ENCODE data around the gene STPG3. TPM values are rescaled to one million over a fixed set of nuclear protein-coding genes. Genes with fewer than 3 reads are reported as not detected.
"Not testable (repeated sequence)": the region's sequence is repeated elsewhere in the genome, so short reads cannot be mapped to it uniquely, and the experiment has no call there.

Gene STPG3
- total and polyA plus RNA-seq, 9 of the 15 experiments (the other 6 are each of a cell fraction or from before 2014, with no cell fraction given): not detected

- peak; percentile 37; the same call in 1 of the 2 replicates for TF ChIP-seq REST (IDR thresholded peaks at IDR 0.05; ENCODE audit: borderline replicate concordance)
- not testable (repeated sequence) for TF ChIP-seq REST (CRISPR knock-in tag; IDR thresholded peaks at IDR 0.05; ENCODE audit: low read depth)
These were observed 11.3 kb downstream of the STPG3 start (continued) for GRCh38 chr9:137262173-137262908.
